GM08714 (cell line): ENCODE data around the gene SLC6A4.

ENCODE experiments used
- H3K4me3 ChIP-seq: fragments of 200-500 bp; sonication (Bioruptor generic); 2 replicates; pipeline ENCODE4 v1.5.1; 2014; ENCODE audit warnings: mild to moderate bottlenecking, low read length, inconsistent platforms
- ZNF274 ChIP-seq: IDR thresholded peaks from 2 replicates; pipeline ENCODE4 v1.6.1; 2012; ENCODE audit warnings: mild to moderate bottlenecking, low read depth, low read length

The SLC6A4 gene

DNA sequence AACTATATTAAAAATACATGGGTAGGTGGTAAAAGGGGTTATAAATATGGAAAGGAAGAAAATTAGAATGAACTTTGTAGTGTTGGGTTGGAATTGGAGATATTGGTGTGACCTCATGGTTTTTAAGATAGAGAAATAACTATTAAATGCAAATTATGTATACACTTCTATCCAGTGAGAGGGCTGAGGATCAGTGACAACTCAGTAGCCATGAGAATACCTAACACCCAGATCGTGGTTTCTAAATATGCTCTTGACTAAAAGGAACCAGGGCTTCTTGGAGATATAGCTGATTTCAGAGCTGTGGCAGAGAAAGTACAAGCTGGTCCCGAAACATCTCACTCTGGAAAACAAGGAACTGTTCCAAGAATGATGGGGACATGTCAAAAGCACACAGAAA, 44.4 kb downstream of the SLC6A4 start:
- no peak overlapping the region for H3K4me3 ChIP-seq
- TF ChIP-seq ZNF274, result no peak

GRCh38 chr17:30188211-30188939, 47.1 kb downstream of the SLC6A4 start:
- no peak for TF ChIP-seq ZNF274

DNA sequence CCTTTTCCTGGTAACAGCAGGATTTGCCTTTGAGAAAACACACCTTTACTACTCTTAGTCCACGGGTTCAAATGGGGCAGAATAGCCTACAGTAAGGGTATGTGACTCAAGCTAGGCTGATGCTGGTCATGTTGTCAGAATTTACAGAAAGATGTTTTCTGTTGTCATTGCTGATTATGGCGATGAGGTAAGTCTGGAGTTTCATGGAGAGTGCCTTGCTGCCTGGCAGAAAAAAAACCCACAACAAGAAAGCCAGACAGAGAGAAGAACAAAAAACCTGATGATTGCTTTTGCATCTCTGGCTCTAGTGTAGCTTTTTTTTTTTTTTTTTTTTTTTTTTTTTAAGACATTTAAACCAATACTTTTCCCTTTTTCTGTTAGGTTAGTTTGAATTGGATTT, 47.9 kb downstream of the SLC6A4 start:
- H3K4me3 ChIP-seq, result no peak overlapping the region
- TF ChIP-seq ZNF274, result no peak

More at GRCh38 chr17:30188211-30188939, 47.1 kb downstream of the SLC6A4 start:
- no peak overlapping the region for H3K4me3 ChIP-seq

DNA sequence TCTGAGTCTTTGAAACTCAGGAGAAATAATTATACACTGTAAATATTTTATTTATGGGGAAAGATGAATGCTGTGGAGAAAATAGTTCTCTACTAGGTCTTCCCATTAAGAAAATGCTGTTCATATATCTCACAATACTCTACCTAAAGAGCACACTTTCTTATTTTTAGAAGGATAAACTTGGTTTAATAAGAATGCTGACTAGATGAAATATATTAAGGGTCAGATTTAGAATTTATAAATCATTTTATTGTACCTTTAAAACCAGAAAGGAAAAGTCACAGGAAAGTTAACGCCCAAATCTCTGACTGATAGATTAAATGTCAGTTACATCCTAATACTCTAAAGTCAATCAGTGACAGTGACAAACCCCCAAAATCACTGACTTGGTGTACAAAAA, 48.7 kb downstream of the SLC6A4 start:
- no peak overlapping the region for H3K4me3 ChIP-seq
- no peak for TF ChIP-seq ZNF274

GRCh38 chr17:30176855-30177254, 58.6 kb downstream of the SLC6A4 start:
- no peak overlapping the region for H3K4me3 ChIP-seq
- no peak for TF ChIP-seq ZNF274

DNA sequence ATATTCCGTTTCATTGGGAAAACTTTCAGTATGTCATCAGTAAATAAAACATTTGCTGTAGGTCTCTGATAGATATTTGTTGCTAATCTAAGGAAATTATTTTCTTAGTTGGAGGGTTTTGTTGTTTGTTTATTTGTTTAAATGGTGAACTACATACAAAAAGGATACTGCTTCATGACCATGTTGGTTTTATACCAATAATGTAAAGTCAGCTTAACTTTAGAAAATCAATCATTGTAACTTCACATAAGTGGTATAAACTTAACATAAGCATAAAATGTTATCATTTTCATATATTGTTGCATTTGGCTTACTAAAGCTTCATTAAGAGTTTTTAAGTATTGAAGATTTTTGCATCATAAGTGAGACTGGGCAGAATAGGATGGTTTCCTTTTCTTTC, 60.9 kb downstream of the SLC6A4 start:
- no peak for TF ChIP-seq ZNF274
- H3K4me3 ChIP-seq, result no peak overlapping the region

- TF ChIP-seq ZNF274, result no peak
- H3K4me3 ChIP-seq, result no peak overlapping the region
Observed at GRCh38 chr17:30173649-30174048, 61.8 kb downstream of the SLC6A4 start.

DNA sequence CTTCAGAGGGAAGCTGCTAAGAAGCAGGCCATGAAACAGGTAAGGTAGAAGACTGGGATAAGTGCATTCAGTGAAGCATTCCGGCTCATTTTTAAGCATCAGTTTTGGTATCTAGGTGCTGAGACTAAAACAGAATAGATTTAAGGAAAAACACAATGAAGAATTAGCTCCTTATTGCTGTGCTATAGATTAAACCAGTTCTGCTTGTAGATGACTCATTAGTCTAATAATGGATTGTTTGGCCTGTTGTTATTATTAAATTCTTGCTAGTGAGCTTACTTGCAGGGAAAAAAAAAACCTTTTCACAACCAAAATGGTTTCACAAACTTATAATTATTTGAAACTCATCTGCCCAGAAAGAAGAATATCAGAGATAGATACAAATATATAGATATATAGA, 62.9 kb downstream of the SLC6A4 start:
- no peak for TF ChIP-seq ZNF274
- H3K4me3 ChIP-seq, result no peak overlapping the region

DNA sequence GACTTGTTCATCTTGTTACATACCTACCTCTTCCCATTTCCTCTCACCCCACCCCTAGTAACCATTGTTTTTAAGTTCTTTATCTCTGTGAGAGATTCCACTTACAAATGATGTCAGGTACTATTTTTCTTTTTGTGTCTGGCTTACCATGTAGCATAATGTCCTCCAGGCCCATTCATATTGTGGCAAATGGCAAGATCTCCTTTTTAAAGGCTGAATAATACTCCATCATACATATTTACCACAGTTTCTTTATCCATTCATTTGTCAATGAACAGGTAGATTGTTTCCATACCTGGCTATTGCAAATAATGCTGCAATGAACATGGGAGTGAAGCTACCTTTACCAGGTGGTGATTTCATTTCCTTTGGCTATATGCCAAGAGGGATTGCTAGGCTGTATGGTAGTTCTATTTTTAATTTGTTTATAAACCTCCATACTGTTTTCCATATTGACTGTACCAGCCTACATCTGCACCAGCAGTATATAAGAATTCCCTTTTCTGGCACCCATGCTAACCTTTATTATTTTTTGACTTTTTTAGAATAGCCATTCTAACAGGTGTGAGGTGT, 65.0 kb downstream of the SLC6A4 start:
- no peak overlapping the region for H3K4me3 ChIP-seq

GRCh38 chr17:30165960-30166359, 69.5 kb downstream of the SLC6A4 start:
- no peak overlapping the region for H3K4me3 ChIP-seq
- no peak for TF ChIP-seq ZNF274

More for the DNA sequence above, 65.0 kb downstream of the SLC6A4 start:
- TF ChIP-seq ZNF274, result no peak

DNA sequence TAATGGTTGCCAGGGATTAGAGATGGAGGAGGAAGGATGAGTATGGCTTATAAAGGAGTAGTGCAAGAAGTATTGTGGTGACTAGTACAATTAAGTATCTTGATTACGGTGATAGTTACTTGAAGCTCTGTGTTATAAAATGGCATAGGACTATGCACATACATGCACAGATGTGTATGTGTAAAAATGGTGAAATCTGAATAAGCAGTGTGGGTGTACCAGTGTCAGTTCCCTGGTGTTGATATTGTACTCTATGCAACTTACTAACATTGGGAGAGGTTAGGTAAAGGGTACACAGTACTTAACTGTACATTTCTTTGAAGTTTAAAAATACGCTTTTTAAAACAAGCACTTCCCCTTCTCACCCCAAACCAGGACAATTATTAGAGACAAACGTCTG, 70.3 kb downstream of the SLC6A4 start:
- TF ChIP-seq ZNF274, result no peak
- no peak overlapping the region for H3K4me3 ChIP-seq

DNA sequence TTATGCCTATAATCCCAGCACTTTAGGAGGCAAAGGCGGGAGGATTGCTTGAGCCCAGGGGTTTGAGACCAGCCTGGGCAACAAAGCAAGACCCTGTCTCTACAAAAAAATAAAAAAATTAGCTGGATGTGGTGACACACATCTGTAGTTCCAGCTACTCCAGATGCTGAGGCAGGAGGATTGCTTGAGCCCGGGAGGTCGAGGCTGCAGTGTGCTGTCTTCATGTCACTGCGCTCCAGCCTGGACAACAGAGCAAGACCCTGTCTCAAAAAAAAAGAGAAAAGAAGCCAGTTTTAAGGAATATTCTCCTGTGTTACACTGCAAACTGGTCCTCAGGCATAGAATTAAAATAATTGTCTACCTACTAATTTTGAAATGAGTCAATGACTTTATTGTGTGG, 71.0 kb downstream of the SLC6A4 start:
- no peak for TF ChIP-seq ZNF274

GRCh38 chr17:30161601-30162000, 73.9 kb downstream of the SLC6A4 start:
- H3K4me3 ChIP-seq, result no peak overlapping the region
- TF ChIP-seq ZNF274, result no peak

More for the DNA sequence above, 71.0 kb downstream of the SLC6A4 start:
- no peak overlapping the region for H3K4me3 ChIP-seq

DNA sequence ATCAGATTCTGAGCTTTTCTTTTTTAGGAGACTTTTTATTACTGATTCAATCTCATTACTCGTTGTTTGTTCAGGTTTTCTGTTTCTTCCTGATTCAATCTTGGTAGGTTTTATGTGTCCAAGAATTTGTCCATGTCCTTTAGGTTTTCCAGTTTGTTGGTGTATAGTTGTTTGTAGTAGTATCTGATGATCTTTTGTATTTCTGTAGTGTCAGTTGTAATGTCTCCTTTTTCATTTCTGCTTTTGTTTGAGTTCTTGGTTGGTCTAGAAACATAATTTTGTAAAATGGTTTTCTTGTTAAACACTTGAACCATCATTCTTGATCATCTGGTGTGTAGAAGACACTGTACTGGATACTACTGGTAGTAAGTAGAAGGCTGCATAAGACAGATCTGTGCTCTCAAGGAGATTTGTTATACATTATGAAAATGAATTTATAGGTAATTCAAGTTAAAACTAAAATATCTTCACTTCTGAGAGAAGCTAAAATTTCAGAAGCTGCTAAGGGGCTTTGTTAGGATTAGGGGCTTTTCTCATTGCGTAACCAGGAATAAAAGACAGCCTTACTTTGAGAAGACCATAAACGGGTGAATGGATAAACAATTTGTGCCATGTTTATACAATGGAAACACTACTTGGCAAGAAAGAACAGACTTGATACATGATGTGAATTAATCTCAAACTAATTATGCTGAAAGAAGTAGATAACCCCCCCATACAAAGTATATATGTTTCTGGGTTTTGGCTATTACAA, 74.9 kb downstream of the SLC6A4 start:
- no peak overlapping the region for H3K4me3 ChIP-seq
- TF ChIP-seq ZNF274, result no peak

DNA sequence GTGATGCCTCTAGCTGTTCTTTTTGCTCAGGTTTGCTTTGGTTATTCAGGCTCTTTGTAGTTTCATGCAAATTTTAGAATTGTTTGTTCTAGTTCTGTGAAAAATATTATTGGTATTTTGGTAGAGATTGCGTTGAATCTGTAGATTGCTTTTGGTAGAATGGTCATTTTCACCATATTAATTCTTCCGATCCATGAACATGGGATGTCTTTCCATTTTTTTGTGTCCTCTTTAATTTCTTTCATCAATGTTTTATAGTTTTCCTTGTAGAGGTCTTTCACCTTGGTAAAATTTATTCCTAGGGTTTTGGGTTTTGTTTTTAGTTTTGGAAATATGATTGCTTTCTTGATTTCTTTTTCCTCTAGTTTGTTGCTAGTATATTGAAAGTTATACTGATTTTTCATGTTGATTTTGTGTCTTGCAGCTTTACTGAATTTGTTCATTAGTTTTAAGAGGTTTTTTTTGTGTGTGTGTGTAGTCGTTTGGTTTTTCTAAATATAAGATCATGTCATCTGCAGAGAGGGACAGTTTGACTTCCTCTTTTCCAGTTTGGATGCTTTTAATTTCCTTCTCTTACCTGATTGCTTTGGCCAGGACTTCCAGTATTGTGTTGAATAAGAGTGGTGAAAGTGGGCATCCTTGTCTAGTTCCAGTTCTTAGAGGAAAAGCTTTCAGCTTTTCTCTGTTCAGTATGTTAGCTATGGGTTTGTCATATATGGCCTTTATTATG, 76.4 kb downstream of the SLC6A4 start:
- no peak overlapping the region for H3K4me3 ChIP-seq
- TF ChIP-seq ZNF274, result no peak
